Stimulated activated naive CD8-positive, alpha-beta T cell treated with anti-CD3 and anti-CD28 coated beads, Interleukin-15, Interleukin-2, amounts not matched to agents 100 U/mL and 50 U/mL, for 24 hours (primary cell): ENCODE results near the gene TRAIP.
A peak's percentile ranks its signal among the peaks of the same experiment; 100 is the strongest.

Source experiments
- ATAC-seq: fragments of 150-1000 bp; cut with Tn5 transposase; one replicate; pipeline ENCODE4 v1.10.0; 2021
- DNase-seq: peaks from one replicate; pipeline ENCODE4 v3.0.0; 2021

TRAIP gene

GRCh38 chr3:49873623-49874022 is 17.3 kb upstream of the TRAIP start:
- DNase-seq (no peak), ATAC-seq (no peak)

GRCh38 chr3:49872801-49873281 is 16.5 kb upstream of the TRAIP start:
- peak; percentile 70 for ATAC-seq
- peak; percentile 56 for DNase-seq

GRCh38 chr3:49871531-49872153 is 15.3 kb upstream of the TRAIP start:
- DNase-seq: no peak
- no peak for ATAC-seq

DNA sequence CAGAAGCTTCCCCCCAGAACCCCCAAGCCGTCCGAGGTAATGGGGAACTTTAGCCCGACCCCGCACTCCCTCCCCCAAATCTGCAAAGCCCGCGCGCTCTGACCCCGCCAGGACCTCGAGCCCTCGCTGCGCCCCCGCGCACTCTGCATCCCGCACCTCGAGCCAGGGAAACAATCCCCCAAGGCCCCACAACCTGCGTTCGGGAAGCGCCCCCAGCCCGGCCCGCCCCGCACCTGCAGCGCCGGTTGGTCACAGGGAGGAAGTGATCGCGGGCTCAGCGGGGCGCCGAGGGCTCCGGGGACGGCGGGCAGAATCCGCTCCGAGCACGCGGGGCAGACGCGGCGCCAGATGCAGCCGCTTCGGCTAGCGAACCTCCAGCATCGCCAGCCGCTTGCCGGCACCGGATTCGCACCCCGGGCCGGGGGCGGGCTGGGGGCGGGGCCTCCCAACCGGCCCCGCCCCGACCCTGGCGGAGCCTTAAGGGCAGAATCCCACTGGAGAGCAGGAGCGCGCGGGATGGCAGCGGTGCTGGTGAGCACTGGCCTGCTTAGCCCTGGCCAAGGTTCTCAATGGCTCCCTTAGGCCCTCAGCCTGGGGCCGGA is 13.3 kb upstream of the TRAIP start, which contains the start of gene CAMKV:
Gene CAMKV (minus strand): TSS at position 382 of the 602 bp plus-strand sequence. CDS start 7,518 bp downstream, outside the sequence.
- ATAC-seq (no peak), DNase-seq (peak; percentile 52)

DNA sequence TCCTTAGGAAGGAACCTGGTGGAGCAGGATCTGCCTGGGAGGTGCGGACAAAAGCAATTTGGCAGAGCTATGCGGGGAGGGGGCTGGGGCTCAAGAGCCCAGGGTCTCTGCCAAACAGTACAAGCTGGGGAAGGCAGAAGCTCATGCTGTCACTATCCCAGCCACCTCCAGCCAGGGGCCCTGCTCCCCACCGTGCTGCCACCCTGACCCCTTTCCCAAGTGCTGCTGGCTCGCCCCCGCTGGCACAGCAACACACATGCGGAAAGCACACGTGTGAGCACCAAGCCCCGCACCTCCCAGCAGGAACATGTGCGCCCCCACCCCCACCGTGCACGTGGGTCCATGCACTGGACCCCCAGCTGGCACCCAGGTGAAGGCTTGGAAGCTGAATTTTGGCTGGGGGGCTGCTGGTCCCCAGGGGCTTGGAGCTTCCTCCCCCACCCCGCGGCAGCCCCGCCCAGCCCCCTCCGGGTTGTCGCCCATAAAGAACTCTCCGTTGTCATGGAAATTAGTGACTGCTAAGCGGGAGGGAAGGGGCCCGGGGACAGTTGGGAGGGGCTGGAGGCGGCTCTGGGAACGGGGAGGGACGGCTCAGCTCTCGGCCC is 12.6 kb upstream of the TRAIP start:
- no peak for ATAC-seq
- DNase-seq: no peak

GRCh38 chr3:49867871-49868321 is 11.5 kb upstream of the TRAIP start:
- ATAC-seq: no peak
- DNase-seq: peak; percentile 33

DNA sequence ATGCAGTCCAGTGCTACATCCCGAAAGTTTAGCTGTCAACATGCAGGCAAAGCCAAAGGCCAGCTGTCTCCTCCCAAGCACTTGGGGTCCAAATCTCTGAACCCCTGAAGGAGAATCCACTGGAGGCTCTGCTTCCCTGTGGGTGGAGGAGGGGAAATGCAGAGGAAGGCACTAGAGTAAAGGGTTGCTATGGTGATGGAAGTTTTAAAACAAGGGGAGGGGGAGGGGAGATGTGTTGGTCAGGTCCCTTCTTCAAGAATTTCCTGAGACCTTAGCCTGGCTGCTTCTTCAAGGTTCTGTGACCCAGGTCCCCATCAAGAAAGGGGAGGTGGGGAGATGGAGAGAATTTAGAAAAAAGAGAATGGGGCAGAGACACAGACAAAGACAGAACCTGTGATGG is 11.0 kb upstream of the TRAIP start:
- ATAC-seq (no peak), DNase-seq (no peak)

DNA sequence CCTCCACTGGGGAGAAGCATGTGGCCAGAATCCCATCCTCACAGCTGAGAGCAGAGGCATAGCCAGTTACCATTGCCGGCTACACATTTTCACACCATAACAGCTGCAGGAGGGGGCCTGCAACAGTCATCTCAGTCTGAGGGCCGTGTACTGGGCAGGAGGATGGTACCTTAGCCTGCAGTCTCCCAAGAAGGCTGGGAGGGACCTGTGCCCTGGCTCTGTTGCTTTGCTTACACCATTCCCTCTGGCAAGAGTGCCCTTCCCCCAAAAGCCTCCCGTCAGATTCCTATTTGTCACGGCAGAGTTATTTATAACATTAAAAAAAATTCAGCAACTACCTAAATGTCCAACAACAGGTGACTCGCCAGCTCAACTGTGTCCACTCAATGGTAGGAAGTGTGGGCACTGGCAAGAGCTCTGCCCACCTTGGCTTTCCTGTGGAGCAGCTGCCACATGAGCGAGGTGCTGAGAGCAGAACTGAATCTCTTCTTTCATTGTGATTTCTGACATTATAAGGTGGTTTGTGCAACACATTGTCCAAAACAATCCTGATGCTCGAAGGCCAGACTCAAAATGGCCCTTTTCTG is 8.9 kb upstream of the TRAIP start:
- DNase-seq (no peak), ATAC-seq (no peak)

DNA sequence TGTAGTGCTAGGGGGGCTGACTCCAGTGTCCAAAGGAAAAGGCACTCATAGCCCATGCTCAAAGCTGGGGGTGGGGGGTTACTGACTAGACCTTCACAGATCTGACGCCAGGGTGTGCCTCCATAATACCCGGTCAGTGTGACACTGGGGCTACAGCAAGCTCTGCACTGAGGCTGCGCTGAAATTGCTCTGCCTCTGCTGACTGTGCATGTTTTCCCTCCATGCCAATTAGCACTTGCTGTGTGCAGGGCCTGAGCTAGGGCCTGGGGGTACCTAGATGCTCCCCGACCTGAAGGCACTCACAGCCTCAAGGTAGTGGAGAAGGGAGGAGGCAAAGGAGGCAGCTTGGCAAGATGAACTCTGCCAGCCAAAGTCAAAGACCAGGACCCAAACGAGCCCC is 8.1 kb upstream of the TRAIP start:
- no peak for DNase-seq
- no peak for ATAC-seq

GRCh38 chr3:49859576-49860305 is 3.4 kb upstream of the TRAIP start:
- no peak for ATAC-seq
- no peak for DNase-seq

DNA sequence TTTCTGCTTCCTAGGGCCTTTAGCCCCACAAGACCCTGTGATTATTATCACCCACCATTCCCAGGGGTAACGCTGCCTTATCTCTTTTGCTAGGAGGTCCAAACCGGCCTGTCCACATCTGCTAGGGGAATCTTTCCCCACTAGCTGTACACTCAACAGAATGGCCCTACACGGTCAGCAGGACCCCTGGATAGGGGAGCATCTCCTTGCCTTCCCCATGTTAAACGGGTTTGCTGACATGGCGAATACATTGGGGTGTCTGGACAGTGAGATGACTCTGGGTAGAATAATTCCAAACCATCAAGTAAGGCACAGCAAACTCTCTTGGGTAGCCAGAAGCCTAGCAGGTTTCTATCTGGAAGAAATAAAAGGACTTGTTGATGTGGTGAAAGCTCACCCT is 702 bp downstream of the TRAIP start:
- DNase-seq: no peak
- no peak for ATAC-seq

DNA sequence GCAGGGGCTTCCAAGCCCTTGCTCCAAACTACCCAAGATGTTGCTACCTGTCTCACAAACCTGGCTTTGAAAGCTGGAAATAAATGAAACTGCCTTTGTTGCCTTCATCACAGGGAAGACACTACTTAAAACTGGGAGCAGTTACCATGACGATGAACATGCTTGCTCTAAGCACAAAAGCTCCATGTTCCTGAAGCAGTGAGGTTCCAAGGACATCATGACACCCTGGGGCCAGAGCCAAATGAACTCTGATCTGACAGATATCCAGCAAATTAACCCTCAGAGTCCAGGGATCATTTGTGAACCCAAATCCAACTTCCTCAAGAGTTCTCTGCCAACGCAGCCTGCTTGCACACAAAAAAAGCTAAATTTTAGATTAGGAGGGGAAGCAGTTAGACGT is 10.7 kb downstream of the TRAIP start:
- ATAC-seq (no peak), DNase-seq (no peak)

- DNase-seq: no peak
- ATAC-seq: no peak
Observed at GRCh38 chr3:49844464-49845183, 11.7 kb downstream of the TRAIP start.

DNA sequence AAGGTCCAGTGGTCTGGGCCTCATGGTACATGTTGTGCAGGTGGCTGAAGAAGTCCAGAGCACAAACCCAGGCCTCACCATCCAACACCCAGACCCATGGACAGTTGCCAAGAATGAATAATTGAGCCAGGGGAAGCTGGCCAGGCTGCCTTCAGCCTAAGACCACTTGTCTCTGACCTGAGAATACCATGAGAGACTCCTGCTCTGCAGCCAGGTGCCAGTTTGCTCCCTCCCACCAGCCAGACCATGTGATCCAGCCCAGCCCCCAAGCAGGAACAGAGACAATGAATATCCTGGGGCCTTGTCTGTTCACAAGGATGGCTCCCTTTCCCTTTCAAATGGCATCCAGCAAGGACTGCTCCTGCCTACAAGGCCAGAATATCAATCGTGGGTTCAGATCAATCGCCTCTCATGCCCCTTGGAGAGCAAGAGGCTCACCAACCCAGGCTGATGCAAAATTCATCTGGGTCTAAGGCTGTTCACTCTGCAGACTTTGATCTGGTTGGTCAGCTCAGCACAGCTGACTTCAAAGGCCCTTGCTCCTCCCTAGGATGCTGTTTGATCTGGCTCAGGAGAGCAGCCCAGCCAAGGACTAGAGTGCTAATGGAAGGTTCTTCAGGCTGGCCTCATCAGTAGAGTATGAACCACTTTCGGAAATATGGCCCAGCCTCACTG is 13.4 kb downstream of the TRAIP start:
- ATAC-seq (no peak), DNase-seq (no peak)

GRCh38 chr3:49841806-49842205 is 14.6 kb downstream of the TRAIP start:
- DNase-seq: no peak
- ATAC-seq: no peak

GRCh38 chr3:49841126-49841696 is 15.2 kb downstream of the TRAIP start:
- ATAC-seq: peak; percentile 45
- DNase-seq: peak; percentile 15

DNA sequence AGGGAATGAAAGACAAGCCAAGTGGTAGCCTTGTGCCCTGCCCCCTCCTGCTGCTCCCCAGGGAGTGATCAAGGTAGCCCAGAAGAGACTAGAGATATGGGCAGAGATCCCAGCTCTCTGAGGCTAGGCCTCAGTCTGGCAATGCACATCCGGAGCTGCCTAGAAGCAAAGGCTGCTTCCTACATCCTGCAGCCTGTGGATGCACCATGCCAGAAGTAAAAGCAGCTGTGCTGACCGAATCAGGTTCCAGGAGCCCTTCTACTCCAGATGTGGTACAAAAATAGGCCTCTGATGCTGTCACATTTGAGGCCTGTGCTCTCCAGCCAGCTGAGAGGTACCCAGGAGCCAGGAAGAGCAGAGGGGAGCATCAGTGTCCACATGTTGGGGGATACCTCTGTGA is 16.0 kb downstream of the TRAIP start:
- DNase-seq (no peak), ATAC-seq (no peak)

GRCh38 chr3:49839193-49839809 is 17.1 kb downstream of the TRAIP start:
- ATAC-seq (peak; percentile 67), DNase-seq (peak; percentile 82)

- DNase-seq (no peak), ATAC-seq (no peak)
Observed at GRCh38 chr3:49831341-49831740, 25.0 kb downstream of the TRAIP start.

- ATAC-seq (no peak), DNase-seq (no peak)
Observed at GRCh38 chr3:49826016-49826415, 30.3 kb downstream of the TRAIP start.
